ENCODE results near the gene EIF2S3. TPM values are rescaled to one million over a fixed set of nuclear protein-coding genes. Genes with fewer than 3 reads are reported as not detected.
"Not testable (repeated sequence)": the region's sequence is repeated elsewhere in the genome, so short reads cannot be mapped to it uniquely, and the experiment has no call there.

The EIF2S3 gene
- total RNA-seq, 4 donors from 2014 or later: 44.7 to 107 (median 69.4) TPM

GRCh38 chrX:24063488-24063887, 8.7 kb downstream of the EIF2S3 start:
- H3K27ac ChIP-seq: no peak overlapping the region
- no peak for TF ChIP-seq CTCF (IDR thresholded peaks at IDR 0.05)
- TF ChIP-seq POLR2A (IDR thresholded peaks at IDR 0.05): no peak
- peaks cover 0 to 57% (median 3%) of the 10 kb centered on the region in 3 donors for H3K36me3 ChIP-seq
- H3K4me1 ChIP-seq: no peaks in the 10 kb centered on the region
- DNase-seq: no peak
- H3K9me3 ChIP-seq: no peaks in the 10 kb centered on the region
- H3K4me3 ChIP-seq: no peak overlapping the region
- no peaks in the 10 kb centered on the region for H3K27me3 ChIP-seq

- H3K36me3 ChIP-seq: peaks cover 0 to 46% (median 3%) of the 10 kb centered on the region in 3 donors
Measured at GRCh38 chrX:24069877-24070276, 15.1 kb downstream of the EIF2S3 start.

GRCh38 chrX:24079411-24079810, 24.7 kb downstream of the EIF2S3 start:
- H3K36me3 ChIP-seq: peaks cover 0 to 22% (median 0%) of the 10 kb centered on the region in 3 donors
- H3K27me3 ChIP-seq: no peaks in the 10 kb centered on the region
- H3K4me3 ChIP-seq: no peak overlapping the region
- TF ChIP-seq POLR2A (IDR thresholded peaks at IDR 0.05): no peak
- no peak for TF ChIP-seq CTCF (IDR thresholded peaks at IDR 0.05)
- no peaks in the 10 kb centered on the region for H3K9me3 ChIP-seq
- no peak for DNase-seq
- H3K4me1 ChIP-seq: no peaks in the 10 kb centered on the region
- H3K27ac ChIP-seq: no peak overlapping the region

More at GRCh38 chrX:24069877-24070276, 15.1 kb downstream of the EIF2S3 start:
- Histone ChIP-seq H3K27me3 (no peaks in the 10 kb centered on the region), H3K4me3 (no peak overlapping the region), H3K4me1 (no peaks in the 10 kb centered on the region), H3K27ac (no peak overlapping the region), H3K9me3 (no peaks in the 10 kb centered on the region)
- no peak for TF ChIP-seq POLR2A (IDR thresholded peaks at IDR 0.05)
- no peak for TF ChIP-seq CTCF (IDR thresholded peaks at IDR 0.05)
- no peak for DNase-seq

- H3K36me3 ChIP-seq: peaks cover 0 to 21% (median 0%) of the 10 kb centered on the region in 3 donors
- not testable (repeated sequence) for H3K27ac ChIP-seq, H3K9me3 ChIP-seq, H3K27me3 ChIP-seq, DNase-seq, H3K4me3 ChIP-seq, H3K4me1 ChIP-seq
Measured at GRCh38 chrX:24080245-24080644, 25.5 kb downstream of the EIF2S3 start.

GRCh38 chrX:24080704-24081103, 25.9 kb downstream of the EIF2S3 start:
- Histone ChIP-seq H3K4me3 (no peak overlapping the region), H3K27me3 (no peaks in the 10 kb centered on the region), H3K36me3 (peaks cover 0 to 16% (median 0%) of the 10 kb centered on the region in 3 donors), H3K27ac (no peak overlapping the region), H3K9me3 (no peaks in the 10 kb centered on the region), H3K4me1 (no peaks in the 10 kb centered on the region)
- TF ChIP-seq CTCF (IDR thresholded peaks at IDR 0.05) (no peak), POLR2A (IDR thresholded peaks at IDR 0.05) (no peak)
- DNase-seq: no peak

GRCh38 chrX:24081661-24082154, 27.0 kb downstream of the EIF2S3 start:
- H3K36me3 ChIP-seq: peaks cover 0 to 10% (median 0%) of the 10 kb centered on the region in 3 donors
- no peaks in the 10 kb centered on the region for H3K4me1 ChIP-seq
- H3K4me3 ChIP-seq: no peak overlapping the region
- no peak overlapping the region for H3K27ac ChIP-seq
- peak in 3 of 6 experiments; percentile 18 to 35 (median 28) for TF ChIP-seq CTCF (IDR thresholded peaks at IDR 0.05)
- no peak for TF ChIP-seq POLR2A (IDR thresholded peaks at IDR 0.05)
- H3K27me3 ChIP-seq: no peaks in the 10 kb centered on the region
- DNase-seq: peak; percentile 41 to 77 (median 69)
- no peaks in the 10 kb centered on the region for H3K9me3 ChIP-seq

Measured in Peyer's patch (tissue), 4 donors.